OCI-LY7 (cell line): ENCODE results near the gene MRPS11.

ENCODE experiments used
- EZH2phosphoT487 ChIP-seq: fragments of 200-600 bp; sonication (generic); IDR thresholded peaks from 2 replicates; pipeline ENCODE4 v1.6.1; 2018; ENCODE audit warnings: low read depth, borderline replicate concordance, mild to moderate bottlenecking, mixed run types, antibody characterized with exemption, low read length, moderate library complexity, mixed read lengths
- TF ChIP-seq, protein P1 (sequence below): fragments of 200-600 bp; sonication (generic); conservative IDR thresholded peaks from 2 replicates; pipeline ENCODE4 v1.5.1; 2014; ENCODE audit warnings: mild to moderate bottlenecking, antibody characterized with exemption, low read length, moderate library complexity, mixed read lengths

DNA sequence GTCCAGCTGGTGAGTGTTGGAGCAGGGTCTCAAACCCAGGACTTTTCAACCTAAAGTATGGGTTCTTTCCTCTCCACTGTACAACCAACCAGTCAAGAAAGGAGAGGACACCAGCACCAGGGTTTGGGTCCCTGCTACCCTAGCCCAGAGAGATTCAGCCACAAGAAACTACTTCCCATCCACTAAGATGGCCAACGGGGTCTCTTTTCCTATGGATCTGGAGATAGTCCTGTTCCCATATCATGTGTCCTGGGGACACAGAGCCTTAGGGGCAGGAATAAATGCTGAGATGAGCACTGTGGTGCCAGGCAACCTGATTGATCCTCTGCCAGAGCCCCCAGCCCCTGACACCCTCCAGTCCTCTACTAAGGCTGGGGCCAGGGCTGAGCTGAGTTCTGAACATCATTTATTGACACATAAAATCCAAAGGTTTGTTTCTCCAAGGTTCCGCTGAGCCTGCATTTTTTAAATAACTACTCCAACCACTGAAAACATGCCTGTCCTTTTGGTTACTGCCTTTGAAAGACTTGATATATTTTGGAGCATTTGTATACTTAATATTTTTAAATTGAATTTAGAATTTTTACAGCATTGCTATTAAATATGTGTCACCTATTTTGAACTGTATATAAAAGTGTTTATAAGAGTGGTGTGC, 26.3 kb upstream of the MRPS11 start:
- TF ChIP-seq, protein P1, sequence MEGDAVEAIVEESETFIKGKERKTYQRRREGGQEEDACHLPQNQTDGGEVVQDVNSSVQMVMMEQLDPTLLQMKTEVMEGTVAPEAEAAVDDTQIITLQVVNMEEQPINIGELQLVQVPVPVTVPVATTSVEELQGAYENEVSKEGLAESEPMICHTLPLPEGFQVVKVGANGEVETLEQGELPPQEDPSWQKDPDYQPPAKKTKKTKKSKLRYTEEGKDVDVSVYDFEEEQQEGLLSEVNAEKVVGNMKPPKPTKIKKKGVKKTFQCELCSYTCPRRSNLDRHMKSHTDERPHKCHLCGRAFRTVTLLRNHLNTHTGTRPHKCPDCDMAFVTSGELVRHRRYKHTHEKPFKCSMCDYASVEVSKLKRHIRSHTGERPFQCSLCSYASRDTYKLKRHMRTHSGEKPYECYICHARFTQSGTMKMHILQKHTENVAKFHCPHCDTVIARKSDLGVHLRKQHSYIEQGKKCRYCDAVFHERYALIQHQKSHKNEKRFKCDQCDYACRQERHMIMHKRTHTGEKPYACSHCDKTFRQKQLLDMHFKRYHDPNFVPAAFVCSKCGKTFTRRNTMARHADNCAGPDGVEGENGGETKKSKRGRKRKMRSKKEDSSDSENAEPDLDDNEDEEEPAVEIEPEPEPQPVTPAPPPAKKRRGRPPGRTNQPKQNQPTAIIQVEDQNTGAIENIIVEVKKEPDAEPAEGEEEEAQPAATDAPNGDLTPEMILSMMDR, result no peak
- TF ChIP-seq EZH2phosphoT487, result no peak
